Nephron progenitor cell (in vitro differentiated cells): ENCODE data around the gene CMTM6.
A peak's percentile ranks its signal among the peaks of the same experiment; 100 is the strongest.

Experiments used
- DNase-seq: peaks from one replicate; pipeline ENCODE4 v3.0.0; 2021
- H3K27ac Mint-ChIP-seq: 2 replicates; pipeline ENCODE4 v1.8.0; 2021; ENCODE audit warnings: mild to moderate bottlenecking, moderate library complexity, mixed read lengths
- H3K27me3 Mint-ChIP-seq: 2 replicates; pipeline ENCODE4 v1.8.0; 2021; ENCODE audit warnings: mild to moderate bottlenecking, low read depth, mixed read lengths; ENCODE audit not compliant: poor library complexity
- H3K36me3 Mint-ChIP-seq: 2 replicates; pipeline ENCODE4 v1.8.0; 2021; ENCODE audit warnings: low read depth, mixed read lengths
- H3K4me1 Mint-ChIP-seq: 2 replicates; pipeline ENCODE4 v1.8.0; 2021; ENCODE audit warnings: mixed read lengths
- H3K4me3 Mint-ChIP-seq: 2 replicates; pipeline ENCODE4 v1.8.0; 2021; ENCODE audit warnings: mild to moderate bottlenecking, moderate library complexity, mixed read lengths
- H3K9me3 Mint-ChIP-seq: 2 replicates; pipeline ENCODE4 v1.8.0; 2021; ENCODE audit warnings: mild to moderate bottlenecking, moderate library complexity, mixed read lengths
- CTCF ChIP-seq: fragments of 200-600 bp; sonication (generic); IDR thresholded peaks from 2 replicates; pipeline ENCODE4 v1.5.0; 2021; ENCODE audit warnings: antibody characterized with exemption

CMTM6 gene

GRCh38 chr3:32460031-32460749 is 42.5 kb downstream of the CMTM6 start:
- TF ChIP-seq CTCF: no peak
- no peak overlapping the region for H3K27ac Mint-ChIP-seq
- peaks cover 9% of the 10 kb centered on the region for H3K27me3 Mint-ChIP-seq
- H3K9me3 Mint-ChIP-seq: no peaks in the 10 kb centered on the region
- peaks cover 10% of the 10 kb centered on the region for H3K36me3 Mint-ChIP-seq
- H3K4me3 Mint-ChIP-seq: peak overlapping the region; percentile 8
- peak; percentile 29 for DNase-seq
- peaks cover 20% of the 10 kb centered on the region for H3K4me1 Mint-ChIP-seq

- no peak for DNase-seq
- Mint-ChIP-seq H3K27ac (no peak overlapping the region), H3K4me3 (no peak overlapping the region), H3K9me3 (no peaks in the 10 kb centered on the region), H3K4me1 (peaks cover 23% of the 10 kb centered on the region), H3K36me3 (peaks cover 17% of the 10 kb centered on the region), H3K27me3 (peaks cover 9% of the 10 kb centered on the region)
- TF ChIP-seq CTCF: no peak
These were observed 43.2 kb downstream of the CMTM6 start for GRCh38 chr3:32459450-32459849.

- Mint-ChIP-seq H3K27ac (no peak overlapping the region), H3K36me3 (peaks cover 30% of the 10 kb centered on the region), H3K4me1 (peaks cover 32% of the 10 kb centered on the region), H3K27me3 (peaks cover 9% of the 10 kb centered on the region), H3K9me3 (no peaks in the 10 kb centered on the region), H3K4me3 (no peak overlapping the region)
- TF ChIP-seq CTCF: no peak
- no peak for DNase-seq
These were observed 44.6 kb downstream of the CMTM6 start for GRCh38 chr3:32457971-32458471.

GRCh38 chr3:32456429-32457130 is 46.1 kb downstream of the CMTM6 start:
- TF ChIP-seq CTCF: no peak
- Mint-ChIP-seq H3K4me3 (no peak overlapping the region), H3K27ac (peak overlapping the region; percentile 29), H3K4me1 (peaks cover 32% of the 10 kb centered on the region), H3K36me3 (peaks cover 37% of the 10 kb centered on the region), H3K9me3 (no peaks in the 10 kb centered on the region), H3K27me3 (peaks cover 9% of the 10 kb centered on the region)
- no peak for DNase-seq

- peaks cover 6% of the 10 kb centered on the region for H3K27me3 Mint-ChIP-seq
- no peak for TF ChIP-seq CTCF
- peak overlapping the region; percentile 42 for H3K27ac Mint-ChIP-seq
- peaks cover 37% of the 10 kb centered on the region for H3K36me3 Mint-ChIP-seq
- H3K9me3 Mint-ChIP-seq: no peaks in the 10 kb centered on the region
- peaks cover 32% of the 10 kb centered on the region for H3K4me1 Mint-ChIP-seq
- no peak for DNase-seq
- H3K4me3 Mint-ChIP-seq: no peak overlapping the region
These were observed 46.8 kb downstream of the CMTM6 start for GRCh38 chr3:32455609-32456428.
